ENCODE results near the gene BTG4.

BTG4 gene

GRCh38 chr11:111512296-111513239 is at the start of gene BTG4:
TSS of gene BTG4 (minus strand) at chr11:111512386. CDS start at chr11:111498776, 13,610 bp downstream.
- no peak for DNase-seq

- DNase-seq: no peak
These were observed 49.7 kb upstream of the BTG4 start for GRCh38 chr11:111561791-111562325.

GRCh38 chr11:111561306-111561705 is 49.1 kb upstream of the BTG4 start:
- no peak for DNase-seq

- no peak for DNase-seq
These were observed 48.6 kb upstream of the BTG4 start for GRCh38 chr11:111560800-111561199.

GRCh38 chr11:111559800-111560464 is 47.7 kb upstream of the BTG4 start:
- peak; percentile 17 for DNase-seq

GRCh38 chr11:111557425-111558111 is 45.4 kb upstream of the BTG4 start:
- DNase-seq: no peak

- DNase-seq: peak; percentile 19
These were observed 43.1 kb upstream of the BTG4 start for GRCh38 chr11:111555255-111555654.

- no peak for DNase-seq
These were observed 42.3 kb upstream of the BTG4 start for GRCh38 chr11:111554532-111554931.

GRCh38 chr11:111550258-111550657 is 38.1 kb upstream of the BTG4 start:
- DNase-seq: no peak

- DNase-seq: no peak
These were observed 37.6 kb upstream of the BTG4 start for GRCh38 chr11:111549869-111550203.

- DNase-seq: peak; percentile 28
These were observed 37.1 kb upstream of the BTG4 start for GRCh38 chr11:111549196-111549868.

GRCh38 chr11:111548525-111548924 is 36.3 kb upstream of the BTG4 start:
- DNase-seq: no peak

GRCh38 chr11:111542606-111543275 is 30.6 kb upstream of the BTG4 start:
- DNase-seq: no peak

- no peak for DNase-seq
These were observed 29.3 kb upstream of the BTG4 start for GRCh38 chr11:111541254-111542061.

- no peak for DNase-seq
These were observed 28.7 kb upstream of the BTG4 start for GRCh38 chr11:111540937-111541253.

- peak; percentile 66 for DNase-seq
These were observed 28.1 kb upstream of the BTG4 start, which contains the start of gene LAYN for GRCh38 chr11:111540114-111540936. TSS of gene LAYN (plus strand) at chr11:111540720. CDS start at chr11:111540844, 124 bp downstream.

GRCh38 chr11:111539426-111540113 is 27.4 kb upstream of the BTG4 start:
- DNase-seq: peak; percentile 64

GRCh38 chr11:111538407-111539114 is 26.4 kb upstream of the BTG4 start:
- DNase-seq: no peak

GRCh38 chr11:111537336-111537860 is 25.2 kb upstream of the BTG4 start:
- DNase-seq: no peak
